IPS-11a (cell line): ENCODE data around the gene CSNK1G1.
"Not testable (repeated sequence)": the region's sequence is repeated elsewhere in the genome, so short reads cannot be mapped to it uniquely, and the experiment has no call there.

ENCODE experiments used
- H3K4me3 ChIP-seq: one replicate; pipeline ENCODE4 v1.5.1; 2013; ENCODE audit warnings: low read depth, low read length, control low read depth

The CSNK1G1 gene

GRCh38 chr15:64355944-64356709, at the start of gene CSNK1G1:
TSS of gene CSNK1G1 (minus strand) at chr15:64356173. CDS start at chr15:64300499, 55,674 bp downstream.
- peak within 1 kb of the TSS; percentile 81 for H3K4me3 ChIP-seq

DNA sequence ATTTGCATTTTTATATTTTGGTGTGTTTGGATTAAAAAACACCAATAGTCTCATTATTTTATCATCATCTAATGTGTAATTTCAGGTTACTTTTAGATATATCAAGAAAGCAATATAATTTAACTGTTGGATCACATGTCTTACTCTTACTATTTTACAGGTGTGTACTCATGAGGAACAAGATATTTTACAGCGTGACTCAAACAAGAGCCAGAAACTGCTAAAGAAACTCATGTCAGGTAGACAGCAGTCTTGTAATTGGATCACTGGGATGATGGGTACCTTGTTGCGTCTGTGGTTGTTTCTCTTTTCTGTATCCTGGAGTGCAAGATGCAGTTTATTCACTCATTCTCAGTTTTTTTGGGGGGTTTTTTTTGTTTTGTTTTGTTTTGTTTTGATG, 44.6 kb upstream of the CSNK1G1 start:
- H3K4me3 ChIP-seq: no peak overlapping the region

GRCh38 chr15:64398575-64398974, 42.6 kb upstream of the CSNK1G1 start:
- H3K4me3 ChIP-seq: no peak overlapping the region

DNA sequence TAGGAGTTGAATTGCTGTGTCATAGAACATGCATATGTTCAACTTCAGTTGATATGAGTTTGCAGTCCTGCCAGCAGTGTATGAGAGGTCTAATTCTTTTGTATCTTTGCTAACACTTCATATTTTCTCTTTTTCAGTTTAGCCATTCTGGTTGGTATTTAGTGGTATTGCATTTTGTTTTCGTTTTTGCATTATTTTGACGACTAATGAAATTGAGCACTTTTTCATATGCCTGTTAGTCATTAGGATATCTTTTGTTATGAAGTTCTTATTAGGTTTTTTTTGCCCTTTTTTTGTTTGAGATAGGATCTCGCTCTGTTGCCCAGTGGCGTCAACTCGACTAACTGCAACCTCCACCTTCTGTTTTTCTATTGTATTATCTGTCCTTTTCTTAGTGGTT, 40.8 kb upstream of the CSNK1G1 start:
- no peak overlapping the region for H3K4me3 ChIP-seq

DNA sequence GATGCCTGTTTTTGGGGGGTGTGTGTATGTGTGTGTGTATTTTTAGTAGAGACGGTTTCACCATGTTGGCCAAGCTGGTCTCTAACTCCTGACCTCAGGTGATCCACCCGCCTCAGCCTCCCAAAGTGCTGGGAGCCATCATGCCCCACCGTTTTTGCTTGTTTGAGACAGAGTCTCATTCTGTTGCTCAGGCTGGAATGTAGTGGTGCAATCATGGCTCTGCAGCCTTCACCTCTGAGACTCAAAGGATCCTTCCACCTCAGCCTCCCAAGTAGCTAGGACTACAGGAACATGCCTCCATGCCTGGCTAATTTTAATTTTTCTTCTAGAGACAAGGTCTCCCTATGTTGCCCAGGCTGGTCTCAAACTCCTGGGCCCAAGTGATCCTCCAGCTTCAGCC, 36.5 kb upstream of the CSNK1G1 start:
- H3K4me3 ChIP-seq: not testable (repeated sequence)

DNA sequence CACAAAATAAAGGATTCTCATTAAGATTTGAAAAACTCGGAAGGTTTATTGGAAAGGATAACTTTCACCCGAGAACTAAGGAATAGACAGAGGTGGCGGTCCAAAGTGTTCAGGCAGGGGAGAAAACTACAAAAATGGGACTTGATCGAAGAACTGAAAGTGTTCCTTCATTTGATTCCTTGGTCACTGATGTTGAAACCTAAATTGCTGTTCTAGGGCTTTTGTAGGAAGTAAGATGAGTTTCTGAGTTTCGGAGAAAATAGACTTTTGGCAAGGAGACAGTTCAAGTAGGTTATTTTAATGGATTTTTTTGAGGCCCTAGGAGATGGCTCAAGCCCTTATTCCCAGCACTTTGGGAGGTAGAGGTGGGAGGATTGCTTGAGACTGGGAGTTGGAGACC, 33.1 kb upstream of the CSNK1G1 start:
- no peak overlapping the region for H3K4me3 ChIP-seq

DNA sequence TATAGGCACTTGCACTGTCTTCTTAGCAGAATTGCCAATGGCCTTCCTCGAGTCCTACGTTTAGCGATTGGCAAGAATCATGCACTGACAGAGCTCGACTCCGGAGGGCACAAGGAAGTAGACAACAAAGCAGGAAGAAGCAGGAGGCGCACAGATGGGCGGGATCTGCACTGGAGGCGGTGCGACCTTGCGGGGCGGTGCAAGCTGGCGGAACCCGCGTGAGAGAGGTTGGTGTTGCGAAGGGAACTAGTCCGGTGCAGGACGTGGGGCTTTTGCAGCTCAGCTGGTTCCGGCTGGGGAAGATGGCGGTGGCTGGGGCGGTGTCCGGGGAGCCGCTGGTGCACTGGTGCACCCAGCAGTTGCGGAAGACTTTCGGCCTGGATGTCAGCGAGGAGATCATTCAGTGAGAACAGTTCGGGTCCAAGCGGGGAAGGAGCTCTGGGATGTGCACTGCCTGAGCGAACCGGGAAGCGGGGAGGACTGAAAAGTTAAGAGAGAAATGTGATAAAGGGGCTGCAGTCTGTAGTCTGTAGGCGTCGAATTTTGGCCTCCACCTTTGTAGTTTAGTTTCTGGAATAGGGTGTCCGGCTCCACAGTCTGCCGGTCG, 31.7 kb upstream of the CSNK1G1 start, which contains the start of gene TRIP4:
TRIP4 (plus strand) TSS at position 275 of the 607 bp plus-strand sequence; CDS start at position 303, 28 bp downstream.
- H3K4me3 ChIP-seq: peak within 1 kb of the TSS; percentile 97

DNA sequence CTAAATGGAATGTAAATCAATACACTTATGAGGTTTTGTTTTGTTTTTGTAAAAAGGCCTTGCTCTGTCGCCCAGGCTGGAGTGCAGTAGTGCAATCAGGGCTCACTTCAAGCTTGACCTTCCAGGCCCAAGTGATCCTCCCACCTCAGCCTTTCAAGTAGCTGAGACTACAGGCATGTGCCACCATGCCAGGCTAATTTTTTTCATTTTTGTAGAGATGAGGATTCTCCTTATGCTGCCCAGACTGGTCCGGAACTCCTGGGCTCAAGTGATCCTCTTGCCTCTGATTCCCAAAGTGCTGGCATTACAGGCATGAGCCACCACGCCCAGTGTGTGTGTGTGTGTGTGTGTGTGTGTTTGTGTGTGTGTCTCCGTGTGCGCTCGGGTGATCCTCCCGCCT, 30.3 kb upstream of the CSNK1G1 start:
- no peak overlapping the region for H3K4me3 ChIP-seq

GRCh38 chr15:64383760-64384159, 27.8 kb upstream of the CSNK1G1 start:
- no peak overlapping the region for H3K4me3 ChIP-seq

- peak within 1 kb of the TSS; percentile 62 for H3K4me3 ChIP-seq
These were observed 25.2 kb upstream of the CSNK1G1 start, which contains the start of gene PCLAF for GRCh38 chr15:64381000-64381751. TSS of gene PCLAF (minus strand) at chr15:64381441. CDS start at chr15:64381371, 70 bp downstream.

DNA sequence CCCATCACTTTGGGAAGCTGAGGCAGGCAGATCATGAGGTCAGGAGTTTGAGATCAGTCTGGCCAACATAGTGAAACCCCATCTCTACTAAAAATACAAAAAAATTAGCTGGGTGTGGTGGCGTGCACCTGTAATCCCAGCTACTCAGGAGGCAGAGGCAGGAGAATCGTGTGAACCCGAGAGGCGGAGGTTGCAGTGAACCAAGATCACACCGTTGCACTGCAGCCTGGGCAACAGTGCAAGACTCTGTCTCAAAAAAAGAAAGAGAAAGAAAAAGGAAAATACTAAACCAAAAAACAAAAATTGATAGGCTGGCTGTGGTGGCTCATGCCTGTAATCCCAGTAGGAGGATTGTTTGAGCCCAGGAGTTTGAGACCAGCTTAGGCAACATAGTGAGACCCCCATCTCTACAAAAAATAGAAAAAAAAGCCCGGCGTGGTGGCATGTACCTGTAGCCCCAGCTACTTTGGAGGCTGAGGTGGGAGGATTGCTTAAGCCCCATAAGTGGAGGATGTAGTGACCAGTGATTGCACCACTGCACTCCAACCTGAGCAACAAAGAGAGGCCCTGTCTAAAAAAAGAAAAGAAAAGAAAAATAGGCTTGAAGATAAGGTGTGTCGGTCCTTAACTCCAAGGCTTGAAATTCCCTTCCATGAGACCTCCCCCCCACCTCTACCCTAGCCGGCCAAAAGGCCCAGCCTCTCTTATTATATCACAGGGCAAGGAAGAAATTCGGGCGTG, 24.3 kb upstream of the CSNK1G1 start:
- peak overlapping the region; percentile 62 for H3K4me3 ChIP-seq

DNA sequence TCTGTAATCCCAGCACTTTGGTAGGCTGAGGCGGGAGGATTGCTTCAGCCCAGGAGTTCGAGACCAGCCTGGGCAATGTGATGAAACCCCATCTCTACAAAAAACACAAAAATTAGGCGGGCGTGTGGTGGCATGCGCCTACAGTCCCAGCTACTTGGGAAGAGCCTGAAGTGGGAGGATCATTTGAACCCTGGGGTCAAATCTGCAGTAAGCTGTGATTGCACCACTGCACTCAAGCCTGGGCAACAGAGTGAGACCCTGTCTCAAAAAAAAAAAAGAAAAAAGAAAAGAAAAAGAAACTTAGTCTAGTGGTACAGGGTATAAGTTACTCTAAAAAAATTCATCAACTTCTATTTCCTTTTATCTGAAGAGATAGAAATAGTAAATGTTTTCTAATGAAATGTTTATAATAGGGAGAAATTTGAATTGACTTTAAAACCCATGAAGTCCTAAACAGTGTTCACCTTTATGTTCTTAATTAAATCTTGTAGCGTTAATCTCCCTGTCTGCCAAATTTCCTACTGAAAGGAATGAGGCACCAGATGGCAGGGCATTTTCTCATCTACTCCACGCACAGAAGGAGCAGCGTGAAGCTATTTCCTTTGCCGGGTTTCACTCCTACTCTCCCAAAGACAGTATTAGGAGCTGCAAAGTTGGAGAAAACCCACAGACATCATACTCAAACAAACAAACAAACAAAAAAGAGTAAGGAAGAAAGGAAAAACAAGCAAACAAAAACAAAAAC, 23.4 kb upstream of the CSNK1G1 start:
- H3K4me3 ChIP-seq: no peak overlapping the region

DNA sequence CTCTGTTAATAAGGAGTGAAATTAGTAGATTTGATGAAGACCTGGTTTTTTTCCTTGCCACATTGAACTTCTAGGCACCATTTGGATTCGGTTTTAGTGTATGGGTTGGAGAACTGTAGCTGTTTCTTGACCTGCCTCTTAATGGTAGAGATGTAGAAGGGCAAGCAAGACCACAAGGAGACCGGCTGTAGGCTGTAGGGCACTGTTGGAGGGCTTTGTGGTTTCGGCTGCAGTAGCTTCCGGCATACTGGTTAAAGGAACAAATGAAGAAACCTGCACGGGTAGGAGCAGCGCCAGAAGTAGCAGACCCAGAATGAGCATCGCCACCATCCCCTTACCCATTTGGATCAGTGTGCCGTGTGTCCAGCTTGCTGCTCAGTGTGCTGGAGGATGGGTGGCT, 17.4 kb upstream of the CSNK1G1 start:
- no peak overlapping the region for H3K4me3 ChIP-seq

DNA sequence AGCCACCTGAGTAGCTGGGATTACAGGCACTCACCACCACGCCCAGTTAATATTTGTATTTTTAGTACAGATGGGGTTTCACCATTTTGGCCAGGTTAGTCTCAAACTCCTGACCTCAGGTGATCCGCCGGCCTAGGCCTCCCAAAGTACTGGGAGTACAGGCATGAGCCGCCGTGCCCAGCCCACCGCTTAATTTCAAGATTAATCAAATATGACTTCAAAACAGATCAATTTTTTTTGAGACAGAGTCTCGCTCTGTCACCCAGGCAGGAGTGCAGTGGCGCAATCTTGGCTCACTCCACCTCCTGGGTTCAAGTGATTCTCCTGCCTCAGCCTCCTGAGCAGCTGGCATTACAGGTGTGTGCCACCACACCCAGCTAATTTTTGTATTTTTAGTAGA, 15.4 kb upstream of the CSNK1G1 start:
- not testable (repeated sequence) for H3K4me3 ChIP-seq

DNA sequence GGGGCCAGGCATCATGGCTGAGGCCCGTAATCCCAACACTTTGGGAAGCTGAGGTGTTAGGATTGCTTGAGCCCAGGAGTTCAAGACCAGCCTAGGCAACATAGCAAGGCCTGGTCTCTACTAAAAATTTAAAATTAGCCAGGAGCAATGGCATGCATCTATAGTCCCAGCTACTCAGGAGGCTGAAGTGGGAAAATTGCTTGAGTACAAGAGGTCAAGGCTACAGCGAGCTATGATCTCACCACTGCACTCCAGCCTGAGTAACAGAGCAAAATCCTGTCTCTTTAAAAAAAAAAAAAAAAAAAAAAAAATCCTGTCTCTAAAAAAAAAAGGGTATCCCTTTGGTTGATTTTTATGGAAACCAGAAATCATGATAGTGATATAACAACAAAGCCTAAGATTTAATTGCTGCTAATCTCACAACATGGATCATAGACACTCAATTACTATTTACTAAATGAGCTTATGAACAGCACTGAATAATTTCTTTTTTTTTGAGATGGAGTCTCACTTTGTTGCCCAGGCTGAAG, 13.2 kb upstream of the CSNK1G1 start:
- H3K4me3 ChIP-seq: no peak overlapping the region

DNA sequence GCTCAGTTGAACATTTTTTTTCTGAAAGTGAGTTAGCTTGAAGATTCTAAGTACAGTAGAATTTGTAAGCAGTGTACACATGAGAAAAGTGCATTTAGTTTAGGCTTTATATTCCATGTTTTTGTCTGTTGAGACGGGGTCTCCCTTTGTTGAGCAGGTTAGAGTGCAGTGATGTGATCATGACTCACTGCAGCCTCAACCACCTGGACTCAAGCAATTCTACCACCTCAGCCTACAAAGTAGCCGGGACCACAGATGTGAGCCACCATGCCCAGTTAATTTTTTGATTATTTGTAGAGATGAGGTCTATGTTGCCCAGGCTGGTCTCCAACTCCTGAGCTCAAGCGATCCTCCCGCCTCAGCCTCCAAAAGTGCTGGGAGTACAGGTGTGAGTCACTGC, 5.3 kb upstream of the CSNK1G1 start:
- no peak overlapping the region for H3K4me3 ChIP-seq

DNA sequence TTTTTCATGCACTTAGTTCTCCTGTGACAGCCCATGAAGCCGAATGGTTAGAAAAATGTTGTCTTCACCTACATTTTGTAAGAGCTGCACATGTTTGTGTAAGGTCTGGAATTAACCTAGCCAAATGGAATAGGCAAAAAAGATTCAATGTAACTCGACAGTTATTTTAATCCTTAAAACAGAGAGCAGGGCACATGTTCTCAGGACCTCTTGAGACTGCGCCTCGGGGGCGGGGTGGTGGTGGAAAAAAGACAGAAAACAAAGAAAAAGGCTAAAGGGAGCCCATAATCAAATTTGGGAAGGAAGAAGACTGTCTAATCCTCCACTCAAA, 702 bp upstream of the CSNK1G1 start:
- peak overlapping the region; percentile 81 for H3K4me3 ChIP-seq

DNA sequence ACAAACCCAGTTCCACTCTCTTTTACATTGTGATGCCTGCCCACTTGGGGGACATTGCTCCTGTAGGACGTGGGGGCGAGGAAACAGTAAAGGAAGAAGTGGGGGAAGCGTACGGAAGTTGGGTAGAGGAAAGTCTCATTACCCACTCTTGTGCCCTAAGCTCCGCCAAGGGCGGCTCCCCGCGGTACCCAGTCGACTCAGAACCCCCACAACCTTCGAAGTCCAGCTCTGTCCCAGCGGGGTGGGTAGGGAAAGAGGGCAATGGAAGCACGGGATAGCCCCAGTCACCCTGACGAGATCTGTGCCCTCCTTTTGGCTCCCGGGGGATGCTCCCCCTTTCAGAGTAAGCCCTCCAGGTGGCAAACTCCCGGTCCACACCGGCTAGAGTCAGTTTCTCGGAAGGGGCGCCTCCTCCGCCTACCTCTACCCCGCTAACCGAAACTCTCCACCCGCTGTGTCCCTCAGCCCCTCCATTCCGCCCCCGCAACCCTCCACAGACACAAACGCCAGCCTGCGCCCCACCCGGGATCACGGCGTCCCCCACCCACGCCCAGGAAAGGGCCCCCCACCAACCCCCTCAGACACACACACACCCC, 527 bp downstream of the CSNK1G1 start:
- H3K4me3 ChIP-seq: peak overlapping the region; percentile 81

DNA sequence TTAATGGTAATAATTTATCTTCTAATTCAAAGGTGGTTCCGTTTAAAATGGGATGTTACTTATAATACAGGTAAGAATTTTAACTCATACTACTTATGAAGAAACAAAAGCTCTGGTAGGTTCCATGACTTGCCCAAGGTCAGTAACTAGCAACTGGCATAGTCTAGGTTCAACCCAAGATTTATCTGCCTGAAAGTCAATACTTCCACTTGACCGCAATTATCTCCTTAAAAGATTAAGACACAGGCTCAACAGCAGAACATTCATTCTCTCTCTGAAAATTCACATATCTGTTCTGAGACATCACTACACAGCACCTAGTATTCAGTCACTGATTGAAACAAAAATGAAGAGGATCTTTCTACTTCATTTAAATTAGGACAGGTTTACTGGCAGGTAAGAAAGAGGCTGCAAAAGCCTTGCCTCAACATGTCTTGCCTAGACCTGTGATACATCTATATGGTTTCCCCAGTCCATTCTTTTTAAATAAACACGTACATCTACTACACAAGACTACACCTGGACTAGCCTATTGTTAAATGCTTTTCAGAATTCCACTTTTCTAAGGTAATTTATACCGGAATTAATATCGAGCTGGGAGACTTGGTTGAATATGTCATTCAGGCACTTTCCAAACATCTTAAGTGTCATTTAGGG, 1.2 kb downstream of the CSNK1G1 start:
- H3K4me3 ChIP-seq: peak overlapping the region; percentile 81
